MM.1S (cell line): ENCODE measurements around the gene VAPA.

ENCODE experiments used
- EZH2 ChIP-seq: fragments of 300-600 bp; sonication (generic); optimal IDR thresholded peaks from 2 replicates; pipeline ENCODE3; 2017; ENCODE audit warnings: low read depth, mild to moderate bottlenecking, antibody characterized with exemption, low read length, mixed read lengths
- TF ChIP-seq, protein P1 (sequence below): fragments of 300-600 bp; sonication (generic); IDR thresholded peaks from 2 replicates; pipeline ENCODE4 v1.5.1; 2016; ENCODE audit warnings: antibody characterized with exemption, low read length, mixed read lengths

DNA sequence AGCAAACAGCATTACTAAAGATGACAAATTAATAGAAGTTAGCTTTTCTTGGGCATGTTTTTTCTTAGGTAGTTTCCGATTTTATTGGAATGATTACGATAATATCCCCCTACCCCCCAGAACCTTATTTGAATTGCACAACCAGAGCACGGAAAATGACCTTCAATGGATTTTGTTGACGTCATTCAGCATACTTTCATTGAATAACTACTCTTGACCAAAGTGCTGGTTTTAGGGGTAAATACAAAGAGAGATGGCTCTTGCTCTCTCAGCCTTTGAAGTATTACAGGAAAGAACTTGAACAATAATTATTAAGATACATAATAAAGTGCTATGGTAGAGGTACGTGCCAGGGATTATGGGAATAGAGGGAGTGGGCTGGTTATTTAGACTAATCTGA lies 36.0 kb downstream of the VAPA start:
- TF ChIP-seq, protein P1, sequence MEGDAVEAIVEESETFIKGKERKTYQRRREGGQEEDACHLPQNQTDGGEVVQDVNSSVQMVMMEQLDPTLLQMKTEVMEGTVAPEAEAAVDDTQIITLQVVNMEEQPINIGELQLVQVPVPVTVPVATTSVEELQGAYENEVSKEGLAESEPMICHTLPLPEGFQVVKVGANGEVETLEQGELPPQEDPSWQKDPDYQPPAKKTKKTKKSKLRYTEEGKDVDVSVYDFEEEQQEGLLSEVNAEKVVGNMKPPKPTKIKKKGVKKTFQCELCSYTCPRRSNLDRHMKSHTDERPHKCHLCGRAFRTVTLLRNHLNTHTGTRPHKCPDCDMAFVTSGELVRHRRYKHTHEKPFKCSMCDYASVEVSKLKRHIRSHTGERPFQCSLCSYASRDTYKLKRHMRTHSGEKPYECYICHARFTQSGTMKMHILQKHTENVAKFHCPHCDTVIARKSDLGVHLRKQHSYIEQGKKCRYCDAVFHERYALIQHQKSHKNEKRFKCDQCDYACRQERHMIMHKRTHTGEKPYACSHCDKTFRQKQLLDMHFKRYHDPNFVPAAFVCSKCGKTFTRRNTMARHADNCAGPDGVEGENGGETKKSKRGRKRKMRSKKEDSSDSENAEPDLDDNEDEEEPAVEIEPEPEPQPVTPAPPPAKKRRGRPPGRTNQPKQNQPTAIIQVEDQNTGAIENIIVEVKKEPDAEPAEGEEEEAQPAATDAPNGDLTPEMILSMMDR, result no peak
- TF ChIP-seq EZH2, result no peak
